Measurements from ENCODE around the gene EIF4G3.

EIF4G3 gene

GRCh38 chr1:20887246-20887645 lies 289.5 kb downstream of the EIF4G3 start:
- no peak overlapping the region for H3K27ac Mint-ChIP-seq
- H3K9me3 Mint-ChIP-seq: no peaks in the 10 kb centered on the region
- no peaks in the 10 kb centered on the region for H3K27me3 Mint-ChIP-seq (ENCODE audit: low read depth)
- H3K36me3 Mint-ChIP-seq (ENCODE audit: low read depth): peaks cover 34% of the 10 kb centered on the region
- H3K4me3 Mint-ChIP-seq: no peak overlapping the region
- TF ChIP-seq CTCF (IDR thresholded peaks at IDR 0.05; ENCODE audit: unreplicated experiment in 3 of 3): no peak
- peaks cover 5% of the 10 kb centered on the region for H3K4me1 Mint-ChIP-seq

GRCh38 chr1:20885121-20885520 lies 291.6 kb downstream of the EIF4G3 start:
- H3K4me3 Mint-ChIP-seq: no peak overlapping the region
- peaks cover 33% of the 10 kb centered on the region for H3K36me3 Mint-ChIP-seq (ENCODE audit: low read depth)
- peaks cover 5% of the 10 kb centered on the region for H3K4me1 Mint-ChIP-seq
- H3K27ac Mint-ChIP-seq: no peak overlapping the region
- no peaks in the 10 kb centered on the region for H3K27me3 Mint-ChIP-seq (ENCODE audit: low read depth)
- H3K9me3 Mint-ChIP-seq: no peaks in the 10 kb centered on the region
- TF ChIP-seq CTCF (IDR thresholded peaks at IDR 0.05; ENCODE audit: unreplicated experiment in 3 of 3): no peak

- H3K27ac Mint-ChIP-seq: no peak overlapping the region
- no peak overlapping the region for H3K4me3 Mint-ChIP-seq
- no peak for TF ChIP-seq CTCF (IDR thresholded peaks at IDR 0.05; ENCODE audit: unreplicated experiment in 3 of 3)
Observed at GRCh38 chr1:20884513-20884912, 292.2 kb downstream of the EIF4G3 start.

GRCh38 chr1:20883766-20884165 lies 292.9 kb downstream of the EIF4G3 start:
- no peak for TF ChIP-seq CTCF (IDR thresholded peaks at IDR 0.05; ENCODE audit: unreplicated experiment in 3 of 3)
- Mint-ChIP-seq H3K4me3 (no peak overlapping the region), H3K27me3 (ENCODE audit: low read depth) (no peaks in the 10 kb centered on the region), H3K36me3 (ENCODE audit: low read depth) (peaks cover 41% of the 10 kb centered on the region), H3K4me1 (peaks cover 5% of the 10 kb centered on the region), H3K9me3 (no peaks in the 10 kb centered on the region), H3K27ac (no peak overlapping the region)

More at GRCh38 chr1:20884513-20884912, 292.2 kb downstream of the EIF4G3 start:
- peaks cover 36% of the 10 kb centered on the region for H3K36me3 Mint-ChIP-seq (ENCODE audit: low read depth)
- H3K4me1 Mint-ChIP-seq: peaks cover 5% of the 10 kb centered on the region
- H3K9me3 Mint-ChIP-seq: no peaks in the 10 kb centered on the region
- no peaks in the 10 kb centered on the region for H3K27me3 Mint-ChIP-seq (ENCODE audit: low read depth)

GRCh38 chr1:20882837-20883236 lies 293.9 kb downstream of the EIF4G3 start:
- peaks cover 5% of the 10 kb centered on the region for H3K4me1 Mint-ChIP-seq
- no peaks in the 10 kb centered on the region for H3K27me3 Mint-ChIP-seq (ENCODE audit: low read depth)
- peak overlapping the region in 1 of 3 experiments; percentile 59 for H3K27ac Mint-ChIP-seq
- no peak overlapping the region for H3K4me3 Mint-ChIP-seq
- no peak for TF ChIP-seq CTCF (IDR thresholded peaks at IDR 0.05; ENCODE audit: unreplicated experiment in 3 of 3)
- H3K36me3 Mint-ChIP-seq (ENCODE audit: low read depth): peaks cover 50% of the 10 kb centered on the region
- H3K9me3 Mint-ChIP-seq: no peaks in the 10 kb centered on the region

GRCh38 chr1:20878799-20879198 lies 297.9 kb downstream of the EIF4G3 start:
- Mint-ChIP-seq H3K36me3 (ENCODE audit: low read depth) (peaks cover 62% of the 10 kb centered on the region), H3K27ac (peak overlapping the region in 1 of 3 experiments; percentile 67), H3K4me3 (no peak overlapping the region), H3K4me1 (no peaks in the 10 kb centered on the region), H3K27me3 (ENCODE audit: low read depth) (no peaks in the 10 kb centered on the region), H3K9me3 (no peaks in the 10 kb centered on the region)
- no peak for TF ChIP-seq CTCF (IDR thresholded peaks at IDR 0.05; ENCODE audit: unreplicated experiment in 3 of 3)

Measured in nephron (organoid).